ENCODE results near the gene NUDCD2. TPM values are rescaled to one million over a fixed set of nuclear protein-coding genes. Genes with fewer than 3 reads are reported as not detected.

NUDCD2 gene
- total and polyA plus RNA-seq, 7 donors: 3.8 to 26.3 (median 14.8) TPM

GRCh38 chr5:163448491-163448890 is 11.4 kb downstream of the NUDCD2 start:
- Histone ChIP-seq H3K27me3 (ENCODE audit: insufficient read depth in 3 of 3, low read length in 2 of 3) (no peaks in the 10 kb centered on the region), H3K27ac (no peak overlapping the region), H3K36me3 (ENCODE audit: insufficient read depth in 1 of 2, low read depth in 1 of 2) (peaks cover 0 to 97% of the 10 kb centered on the region in 2 donors), H3K9me3 (no peaks in the 10 kb centered on the region), H3K4me3 (no peak overlapping the region), H3K4me1 (peaks cover 11% of the 10 kb centered on the region)
- intact Hi-C loops (cut with DNase I): no loop called here
- ATAC-seq (no peak), DNase-seq (no peak)
- TF ChIP-seq, protein P1, sequence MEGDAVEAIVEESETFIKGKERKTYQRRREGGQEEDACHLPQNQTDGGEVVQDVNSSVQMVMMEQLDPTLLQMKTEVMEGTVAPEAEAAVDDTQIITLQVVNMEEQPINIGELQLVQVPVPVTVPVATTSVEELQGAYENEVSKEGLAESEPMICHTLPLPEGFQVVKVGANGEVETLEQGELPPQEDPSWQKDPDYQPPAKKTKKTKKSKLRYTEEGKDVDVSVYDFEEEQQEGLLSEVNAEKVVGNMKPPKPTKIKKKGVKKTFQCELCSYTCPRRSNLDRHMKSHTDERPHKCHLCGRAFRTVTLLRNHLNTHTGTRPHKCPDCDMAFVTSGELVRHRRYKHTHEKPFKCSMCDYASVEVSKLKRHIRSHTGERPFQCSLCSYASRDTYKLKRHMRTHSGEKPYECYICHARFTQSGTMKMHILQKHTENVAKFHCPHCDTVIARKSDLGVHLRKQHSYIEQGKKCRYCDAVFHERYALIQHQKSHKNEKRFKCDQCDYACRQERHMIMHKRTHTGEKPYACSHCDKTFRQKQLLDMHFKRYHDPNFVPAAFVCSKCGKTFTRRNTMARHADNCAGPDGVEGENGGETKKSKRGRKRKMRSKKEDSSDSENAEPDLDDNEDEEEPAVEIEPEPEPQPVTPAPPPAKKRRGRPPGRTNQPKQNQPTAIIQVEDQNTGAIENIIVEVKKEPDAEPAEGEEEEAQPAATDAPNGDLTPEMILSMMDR (IDR thresholded peaks at IDR 0.05): no peak

DNA sequence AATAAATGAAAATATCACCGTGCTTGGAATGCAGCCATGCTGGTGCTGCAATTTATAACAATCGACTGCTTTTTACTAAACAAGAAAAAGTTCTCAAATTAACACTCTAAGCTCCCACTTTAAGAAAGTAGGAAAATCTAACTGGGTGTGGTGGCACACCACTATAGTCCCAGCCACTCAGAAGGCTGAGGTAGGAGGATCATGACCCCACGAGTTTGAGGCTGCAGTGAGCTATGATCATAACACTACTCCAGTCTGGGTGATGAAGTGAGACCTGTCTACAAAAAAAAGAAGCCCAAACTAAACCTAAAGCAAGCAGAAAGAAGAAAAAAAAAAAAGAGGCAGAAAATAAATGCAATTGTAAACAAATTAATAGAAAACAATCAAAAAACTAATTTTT is 12.0 kb downstream of the NUDCD2 start:
- TF ChIP-seq, protein P1 (IDR thresholded peaks at IDR 0.05): no peak
- H3K4me1 ChIP-seq: peaks cover 11% of the 10 kb centered on the region
- ATAC-seq (no peak), DNase-seq (no peak)
- 86 to 88% (median 88%) methylated on average over 3 of the region's 3 CpGs for WGBS, 3 donors
- peaks cover 0 to 96% of the 10 kb centered on the region in 2 donors for H3K36me3 ChIP-seq (ENCODE audit: insufficient read depth in 1 of 2, low read depth in 1 of 2)
- no peaks in the 10 kb centered on the region for H3K27me3 ChIP-seq (ENCODE audit: insufficient read depth in 3 of 3, low read length in 2 of 3)
- H3K9me3 ChIP-seq: no peaks in the 10 kb centered on the region
- intact Hi-C loops (cut with DNase I): no loop called here
- no peak overlapping the region for H3K4me3 ChIP-seq
- H3K27ac ChIP-seq: no peak overlapping the region

GRCh38 chr5:163447191-163447590 is 12.7 kb downstream of the NUDCD2 start:
- Histone ChIP-seq H3K27ac (no peak overlapping the region), H3K27me3 (ENCODE audit: insufficient read depth in 3 of 3, low read length in 2 of 3) (no peaks in the 10 kb centered on the region), H3K36me3 (ENCODE audit: insufficient read depth in 1 of 2, low read depth in 1 of 2) (peaks cover 5 to 97% of the 10 kb centered on the region in 2 donors), H3K4me3 (no peak overlapping the region), H3K9me3 (no peaks in the 10 kb centered on the region), H3K4me1 (peaks cover 14% of the 10 kb centered on the region)
- no peak for ATAC-seq
- intact Hi-C loops (cut with DNase I): no loop called here
- DNase-seq: no peak
- TF ChIP-seq, protein P1 (IDR thresholded peaks at IDR 0.05): no peak

- H3K27me3 ChIP-seq (ENCODE audit: insufficient read depth in 3 of 3, low read length in 2 of 3): no peaks in the 10 kb centered on the region
- TF ChIP-seq, protein P1 (IDR thresholded peaks at IDR 0.05): no peak
- peak in 3 of 4 donors; percentile 53 to 79 (median 68) for ATAC-seq
- H3K36me3 ChIP-seq (ENCODE audit: insufficient read depth in 1 of 2, low read depth in 1 of 2): peaks cover 5 to 97% of the 10 kb centered on the region in 2 donors
- H3K4me3 ChIP-seq: no peak overlapping the region
- H3K4me1 ChIP-seq: peaks cover 33% of the 10 kb centered on the region
- no peaks in the 10 kb centered on the region for H3K9me3 ChIP-seq
- H3K27ac ChIP-seq: peak overlapping the region; percentile 19
- peak in 1 of 2 donors; percentile 41 for DNase-seq
- 35 to 48% (median 39%) methylated on average over 6 of the region's 6 CpGs for WGBS, 3 donors
- intact Hi-C loops (cut with DNase I): no loop called here
Measured at GRCh38 chr5:163445345-163445744, 14.6 kb downstream of the NUDCD2 start.

DNA sequence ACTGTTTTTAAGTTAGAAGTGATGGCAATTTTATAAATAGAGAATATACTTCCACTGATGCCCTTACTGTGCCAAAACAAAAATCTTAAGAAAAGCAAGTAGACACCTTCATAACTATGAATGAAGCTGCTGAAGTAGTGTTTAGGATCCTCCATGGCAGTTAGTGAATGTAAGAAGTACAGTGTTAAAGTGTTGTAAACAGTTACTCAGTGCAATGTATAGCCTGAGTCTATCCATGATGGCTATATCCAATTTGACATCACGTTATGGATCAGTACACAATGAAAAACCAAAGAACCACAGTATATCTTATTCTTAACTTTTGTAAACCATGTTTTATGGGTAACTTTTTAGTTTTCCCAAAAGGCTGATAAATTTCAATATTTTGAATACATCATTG is 15.4 kb downstream of the NUDCD2 start:
- WGBS, 3 donors: 69 to 77% (median 75%) methylated on average over 1 of the region's 1 CpG
- TF ChIP-seq, protein P1 (IDR thresholded peaks at IDR 0.05): no peak
- intact Hi-C loops (cut with DNase I): no loop called here

More for the DNA sequence above, 15.4 kb downstream of the NUDCD2 start:
- H3K9me3 ChIP-seq: no peaks in the 10 kb centered on the region
- H3K4me3 ChIP-seq: no peak overlapping the region
- H3K4me1 ChIP-seq: peaks cover 41% of the 10 kb centered on the region
- peaks cover 5 to 97% of the 10 kb centered on the region in 2 donors for H3K36me3 ChIP-seq (ENCODE audit: insufficient read depth in 1 of 2, low read depth in 1 of 2)
- ATAC-seq (no peak), DNase-seq (no peak)
- H3K27ac ChIP-seq: peak overlapping the region; percentile 19
- no peaks in the 10 kb centered on the region for H3K27me3 ChIP-seq (ENCODE audit: insufficient read depth in 3 of 3, low read length in 2 of 3)

Measured in psoas muscle (tissue), 8 donors.